Measurements from ENCODE around the gene CRHR2.

DNA sequence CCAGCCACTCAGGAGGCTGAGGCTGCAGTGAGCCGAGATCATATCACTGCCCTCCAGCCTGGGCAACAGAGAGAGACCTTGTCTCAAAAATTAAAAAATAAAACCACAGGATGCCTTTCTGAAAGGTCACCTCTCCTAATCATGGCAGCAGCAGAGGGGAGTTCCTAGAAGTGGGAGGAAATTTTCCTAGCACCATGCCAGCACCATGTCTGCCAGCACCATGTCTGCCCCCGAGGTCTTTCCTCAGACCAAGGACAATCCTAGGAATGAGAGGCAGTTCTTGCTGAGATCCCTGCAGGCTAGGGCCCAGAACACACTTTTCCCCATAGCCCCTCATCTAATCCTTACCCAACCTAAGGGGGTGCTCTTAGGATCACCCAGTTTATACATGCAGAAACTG lies 47.4 kb upstream of the CRHR2 start:
- no peak for TF ChIP-seq BHLHE40 (IDR thresholded peaks at IDR 0.05; ENCODE audit: low read depth, low read length)
- TF ChIP-seq, protein P1, sequence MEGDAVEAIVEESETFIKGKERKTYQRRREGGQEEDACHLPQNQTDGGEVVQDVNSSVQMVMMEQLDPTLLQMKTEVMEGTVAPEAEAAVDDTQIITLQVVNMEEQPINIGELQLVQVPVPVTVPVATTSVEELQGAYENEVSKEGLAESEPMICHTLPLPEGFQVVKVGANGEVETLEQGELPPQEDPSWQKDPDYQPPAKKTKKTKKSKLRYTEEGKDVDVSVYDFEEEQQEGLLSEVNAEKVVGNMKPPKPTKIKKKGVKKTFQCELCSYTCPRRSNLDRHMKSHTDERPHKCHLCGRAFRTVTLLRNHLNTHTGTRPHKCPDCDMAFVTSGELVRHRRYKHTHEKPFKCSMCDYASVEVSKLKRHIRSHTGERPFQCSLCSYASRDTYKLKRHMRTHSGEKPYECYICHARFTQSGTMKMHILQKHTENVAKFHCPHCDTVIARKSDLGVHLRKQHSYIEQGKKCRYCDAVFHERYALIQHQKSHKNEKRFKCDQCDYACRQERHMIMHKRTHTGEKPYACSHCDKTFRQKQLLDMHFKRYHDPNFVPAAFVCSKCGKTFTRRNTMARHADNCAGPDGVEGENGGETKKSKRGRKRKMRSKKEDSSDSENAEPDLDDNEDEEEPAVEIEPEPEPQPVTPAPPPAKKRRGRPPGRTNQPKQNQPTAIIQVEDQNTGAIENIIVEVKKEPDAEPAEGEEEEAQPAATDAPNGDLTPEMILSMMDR (conservative IDR thresholded peaks at IDR 0.05; ENCODE audit: low read depth, low read length) = no peak
- no peak for TF ChIP-seq RAD21 (IDR thresholded peaks at IDR 0.05; ENCODE audit: low read length)
- TF ChIP-seq POLR2A (IDR thresholded peaks at IDR 0.05; ENCODE audit: low read depth, low read length) = no peak
